ENCODE results near the gene IFNLR1. TPM values are rescaled to one million over a fixed set of nuclear protein-coding genes. Genes with fewer than 3 reads are reported as not detected.

Gene IFNLR1
- total RNA-seq, 4 donors from 2014 or later = 2.0 to 7.4 (median 5.0) TPM

GRCh38 chr1:24203404-24203803, 16.3 kb upstream of the IFNLR1 start:
- intact Hi-C loops (cut with DNase I; ENCODE audit: low total_unique reads) = loop anchor here (5.0 kb wide), 1 partner anchor 434 kb away; no protein-coding TSS in a partner anchor
- in situ Hi-C loops (cut with MboI; ENCODE audit: low sequenced_read_pairs in 4 of 4) = loop anchor here (5.0 to 25.0 kb wide), 4 partner anchors 189 to 434 kb away; partner anchors contain the start of gene SRRM1 (in 1 of the 4)
- peaks cover 0 to 3% of the 10 kb centered on the region in 2 donors for H3K4me1 ChIP-seq
- no peaks in the 10 kb centered on the region for H3K36me3 ChIP-seq
- ATAC-seq (no peak), DNase-seq (no peak)
- no peak overlapping the region for H3K4me3 ChIP-seq
- peaks cover 4 to 8% (median 8%) of the 10 kb centered on the region in 3 donors for H3K27me3 ChIP-seq
- no peaks in the 10 kb centered on the region for H3K9me3 ChIP-seq
- TF ChIP-seq POLR2A (IDR thresholded peaks at IDR 0.05) (no peak), CTCF (IDR thresholded peaks at IDR 0.05 in 4 of 5, conservative IDR thresholded peaks at IDR 0.05 in 1 of 5) (no peak)
- H3K27ac ChIP-seq = no peak overlapping the region

DNA sequence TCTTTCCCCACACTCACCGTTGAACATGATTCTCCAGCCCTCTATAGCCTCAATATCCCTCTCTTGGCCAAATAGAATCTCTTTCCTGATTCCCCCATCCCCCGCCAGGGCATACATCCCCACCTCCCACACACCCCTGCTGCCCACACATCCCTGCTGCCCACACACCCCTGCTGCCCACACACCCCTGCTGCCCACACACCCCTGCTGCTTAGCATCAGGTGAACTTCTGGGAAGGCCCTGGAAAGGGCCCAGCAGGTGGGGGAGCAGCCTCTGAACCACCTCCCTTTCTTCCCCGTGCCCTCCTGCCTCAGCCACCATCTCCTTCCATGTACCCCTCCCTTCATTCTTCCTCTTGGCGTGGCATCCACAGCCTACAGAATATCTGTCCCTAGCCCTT, 15.9 kb upstream of the IFNLR1 start:
- intact Hi-C loops (cut with DNase I; ENCODE audit: low total_unique reads) = loop anchor here (5.0 kb wide), 1 partner anchor 434 kb away; no protein-coding TSS in a partner anchor
- in situ Hi-C loops (cut with MboI; ENCODE audit: low sequenced_read_pairs in 4 of 4) = loop anchor here (5.0 to 25.0 kb wide), 4 partner anchors 189 to 434 kb away; partner anchors contain the start of gene SRRM1 (in 1 of the 4)
- TF ChIP-seq POLR2A (IDR thresholded peaks at IDR 0.05) (no peak), CTCF (IDR thresholded peaks at IDR 0.05 in 4 of 5, conservative IDR thresholded peaks at IDR 0.05 in 1 of 5) (no peak)
- DNase-seq = no peak
- Histone ChIP-seq H3K27ac (no peak overlapping the region), H3K27me3 (peaks cover 4 to 8% (median 8%) of the 10 kb centered on the region in 3 donors), H3K4me3 (no peak overlapping the region), H3K4me1 (peaks cover 0 to 3% of the 10 kb centered on the region in 2 donors), H3K36me3 (no peaks in the 10 kb centered on the region), H3K9me3 (no peaks in the 10 kb centered on the region)
- no peak for ATAC-seq

GRCh38 chr1:24202556-24202955, 15.5 kb upstream of the IFNLR1 start:
- in situ Hi-C loops (cut with MboI; ENCODE audit: low sequenced_read_pairs in 4 of 4) (loop anchor here (5.0 to 25.0 kb wide), 4 partner anchors 190 to 435 kb away; partner anchors contain the start of gene SRRM1 (in 1 of the 4)), intact Hi-C loops (cut with DNase I; ENCODE audit: low total_unique reads) (loop anchor here (5.0 kb wide), 1 partner anchor 435 kb away; no protein-coding TSS in a partner anchor)
- no peak overlapping the region for H3K4me3 ChIP-seq
- peaks cover 0 to 3% of the 10 kb centered on the region in 2 donors for H3K4me1 ChIP-seq
- H3K27me3 ChIP-seq = peaks cover 4 to 8% (median 8%) of the 10 kb centered on the region in 3 donors
- ATAC-seq (no peak), DNase-seq (no peak)
- TF ChIP-seq POLR2A (IDR thresholded peaks at IDR 0.05) (no peak), CTCF (IDR thresholded peaks at IDR 0.05 in 4 of 5, conservative IDR thresholded peaks at IDR 0.05 in 1 of 5) (no peak)
- H3K36me3 ChIP-seq = no peaks in the 10 kb centered on the region
- no peaks in the 10 kb centered on the region for H3K9me3 ChIP-seq
- peak overlapping the region in 1 of 4 donors; percentile 21 for H3K27ac ChIP-seq

GRCh38 chr1:24201941-24202440, 14.9 kb upstream of the IFNLR1 start:
- in situ Hi-C loops (cut with MboI; ENCODE audit: low sequenced_read_pairs in 4 of 4) (loop anchor here (5.0 to 25.0 kb wide), 4 partner anchors 190 to 435 kb away; partner anchors contain the start of gene SRRM1 (in 1 of the 4)), intact Hi-C loops (cut with DNase I; ENCODE audit: low total_unique reads) (loop anchor here (5.0 kb wide), 1 partner anchor 435 kb away; no protein-coding TSS in a partner anchor)
- peak overlapping the region in 3 of 4 donors; percentile 21 to 36 (median 30) for H3K27ac ChIP-seq
- TF ChIP-seq POLR2A (IDR thresholded peaks at IDR 0.05) = no peak
- peak; percentile 54 to 82 (median 73) for TF ChIP-seq CTCF (IDR thresholded peaks at IDR 0.05 in 4 of 5, conservative IDR thresholded peaks at IDR 0.05 in 1 of 5)
- H3K9me3 ChIP-seq = no peaks in the 10 kb centered on the region
- H3K27me3 ChIP-seq = peaks cover 4 to 8% (median 8%) of the 10 kb centered on the region in 3 donors
- no peak overlapping the region for H3K4me3 ChIP-seq
- peak; percentile 75 to 84 for ATAC-seq
- H3K36me3 ChIP-seq = no peaks in the 10 kb centered on the region
- H3K4me1 ChIP-seq = peaks cover 0 to 3% of the 10 kb centered on the region in 2 donors
- peak; percentile 46 to 75 for DNase-seq

All from gastrocnemius medialis (tissue), 4 donors.